HepG2 (cell line): ENCODE data around the gene MBD5.

ENCODE experiments used
- CTCF ChIP-seq: sonication (generic); formaldehyde crosslinking; IDR thresholded peaks from 2 replicates; pipeline ENCODE4 v1.5.0; 2020; ENCODE audit warnings: mild to moderate bottlenecking, missing genetic modification reagents, moderate library complexity
- IKZF1 ChIP-seq: fragments of 450-650 bp; IDR thresholded peaks from 2 replicates; pipeline ENCODE4 v1.7.1; 2016
- MAX ChIP-seq: IDR thresholded peaks from 2 replicates; pipeline ENCODE4 v1.6.1; 2012; ENCODE audit warnings: inconsistent platforms
- MXD1 ChIP-seq: sonication (generic); formaldehyde crosslinking; IDR thresholded peaks from 2 replicates; pipeline ENCODE4 v1.4.0; 2020; ENCODE audit warnings: mild to moderate bottlenecking, missing genetic modification reagents
- NFATC3 ChIP-seq: sonication (generic); formaldehyde crosslinking; IDR thresholded peaks from 2 replicates; pipeline ENCODE4 v1.5.1; 2020; ENCODE audit warnings: mild to moderate bottlenecking, missing genetic modification reagents
- PRDM4 ChIP-seq: sonication (generic); formaldehyde crosslinking; IDR thresholded peaks from 2 replicates; pipeline ENCODE4 v1.9.0; 2021; ENCODE audit warnings: missing genetic modification reagents, borderline replicate concordance
- SUZ12 ChIP-seq: fragments of 150-350 bp; IDR thresholded peaks from 2 replicates; pipeline ENCODE4 v1.6.1; 2014; ENCODE audit warnings: low read depth, low read length
- TP53 ChIP-seq: sonication (generic); formaldehyde crosslinking; conservative IDR thresholded peaks from 2 replicates; pipeline ENCODE4 v1.4.0; 2020; ENCODE audit warnings: missing genetic modification reagents
- U2AF1 ChIP-seq: fragments of 200-400 bp; formaldehyde crosslinking; optimal IDR thresholded peaks from 2 replicates; pipeline ENCODE3; 2017; ENCODE audit warnings: mild to moderate bottlenecking, low read depth, low read length
- ZBTB10 ChIP-seq: sonication (generic); formaldehyde crosslinking; IDR thresholded peaks from 2 replicates; pipeline ENCODE4 v1.4.0; 2020; ENCODE audit warnings: missing genetic modification reagents, borderline replicate concordance
- ZNF142 ChIP-seq: sonication (generic); formaldehyde crosslinking; IDR thresholded peaks from 2 replicates; pipeline ENCODE4 v1.4.0; 2020; ENCODE audit warnings: missing genetic modification reagents
- ZNF24 ChIP-seq: fragments of 450-650 bp; IDR thresholded peaks from 2 replicates; pipeline ENCODE4 v1.6.1; 2017; ENCODE audit warnings: antibody characterized with exemption, mild to moderate bottlenecking
- ZNF264 ChIP-seq: sonication (generic); formaldehyde crosslinking; IDR thresholded peaks from 2 replicates; pipeline ENCODE4 v1.4.0; 2020; ENCODE audit warnings: missing genetic modification reagents

- no peak for TF ChIP-seq ZNF142
- TF ChIP-seq TP53, result no peak
- no peak for TF ChIP-seq MAX
- no peak for TF ChIP-seq ZNF264 (CRISPR knock-in tag)
- no peak for TF ChIP-seq SUZ12
- no peak for TF ChIP-seq ZNF24
- no peak for TF ChIP-seq CTCF
- no peak for TF ChIP-seq PRDM4 (CRISPR knock-in tag)
- TF ChIP-seq NFATC3, result no peak
- TF ChIP-seq IKZF1, result no peak
- TF ChIP-seq MXD1, result no peak
- no peak for TF ChIP-seq ZBTB10 (CRISPR knock-in tag)
- no peak for TF ChIP-seq U2AF1
Observed at GRCh38 chr2:148022351-148022750, 1.5 kb downstream of the MBD5 start.
